Stimulated activated CD4-positive, alpha-beta T cell treated with anti-CD3 and anti-CD28 coated beads, Interleukin-15, amount 100 ng/mL, for 1 hour (primary cell): Measurements from ENCODE around the gene CBX8.

Experiments used
- DNase-seq, 2 donors: peaks; one replicate each; pipeline ENCODE4 v3.0.0-alpha.2; 2020; ENCODE audit warnings: low read depth in 1 of 2, low spot score in 1 of 2

Gene CBX8

DNA sequence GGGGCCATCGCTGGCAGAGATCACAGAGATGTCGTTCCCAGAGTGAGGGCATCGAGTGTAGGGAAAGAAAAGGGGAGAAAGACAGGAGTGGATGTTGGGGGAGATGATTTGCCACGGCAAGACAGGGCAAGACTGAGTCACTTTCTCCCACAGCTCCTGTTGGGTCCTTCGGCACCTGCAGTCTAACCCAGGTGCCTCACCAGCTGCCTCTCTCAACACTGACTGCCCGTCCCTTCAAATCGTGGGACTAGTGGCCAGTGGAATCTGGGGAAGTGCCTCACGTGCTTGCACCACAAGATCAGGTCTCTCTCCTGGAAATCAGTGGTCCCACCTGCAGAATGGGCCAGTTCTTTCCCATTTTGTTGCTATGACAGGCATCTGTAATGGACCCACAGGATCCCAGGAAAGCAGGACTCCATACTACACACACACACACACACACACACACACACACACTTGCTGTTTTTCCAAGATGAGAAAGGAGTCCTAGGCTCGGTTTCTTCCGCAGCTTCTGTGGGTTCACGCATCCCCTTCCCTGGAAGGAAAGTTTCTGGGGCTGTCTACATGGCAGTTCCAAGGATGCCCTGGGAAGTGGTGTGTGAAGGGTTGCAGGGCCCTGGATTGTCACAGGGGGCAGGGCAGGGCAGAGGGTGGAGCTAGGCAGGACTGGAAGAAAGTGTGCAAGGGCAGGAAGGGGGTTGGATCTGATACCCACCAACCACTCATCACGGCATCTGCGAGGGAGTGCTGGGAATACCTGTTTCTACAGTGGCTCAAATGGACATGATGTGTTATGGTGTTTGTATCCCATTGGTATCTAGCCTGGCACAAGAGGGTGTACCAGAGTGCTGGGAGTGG, 10.2 kb upstream of the CBX8 start:
- DNase-seq, result no peak

DNA sequence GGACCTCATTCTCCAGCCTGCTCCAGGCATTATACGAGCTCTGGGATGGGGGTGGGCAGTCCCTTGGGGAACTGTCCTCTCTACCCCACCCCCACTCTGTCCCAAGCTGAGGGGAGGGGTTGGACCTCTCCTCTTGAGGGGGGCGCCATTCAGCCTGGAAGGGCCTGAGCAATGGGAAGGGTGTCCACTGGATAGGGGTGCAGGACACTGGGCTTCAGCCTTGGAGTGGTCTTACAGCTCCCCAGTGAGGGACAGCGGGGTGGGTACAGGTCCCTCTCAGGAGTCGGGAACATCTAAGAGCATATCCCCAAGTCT, 9.5 kb upstream of the CBX8 start:
- no peak for DNase-seq

DNA sequence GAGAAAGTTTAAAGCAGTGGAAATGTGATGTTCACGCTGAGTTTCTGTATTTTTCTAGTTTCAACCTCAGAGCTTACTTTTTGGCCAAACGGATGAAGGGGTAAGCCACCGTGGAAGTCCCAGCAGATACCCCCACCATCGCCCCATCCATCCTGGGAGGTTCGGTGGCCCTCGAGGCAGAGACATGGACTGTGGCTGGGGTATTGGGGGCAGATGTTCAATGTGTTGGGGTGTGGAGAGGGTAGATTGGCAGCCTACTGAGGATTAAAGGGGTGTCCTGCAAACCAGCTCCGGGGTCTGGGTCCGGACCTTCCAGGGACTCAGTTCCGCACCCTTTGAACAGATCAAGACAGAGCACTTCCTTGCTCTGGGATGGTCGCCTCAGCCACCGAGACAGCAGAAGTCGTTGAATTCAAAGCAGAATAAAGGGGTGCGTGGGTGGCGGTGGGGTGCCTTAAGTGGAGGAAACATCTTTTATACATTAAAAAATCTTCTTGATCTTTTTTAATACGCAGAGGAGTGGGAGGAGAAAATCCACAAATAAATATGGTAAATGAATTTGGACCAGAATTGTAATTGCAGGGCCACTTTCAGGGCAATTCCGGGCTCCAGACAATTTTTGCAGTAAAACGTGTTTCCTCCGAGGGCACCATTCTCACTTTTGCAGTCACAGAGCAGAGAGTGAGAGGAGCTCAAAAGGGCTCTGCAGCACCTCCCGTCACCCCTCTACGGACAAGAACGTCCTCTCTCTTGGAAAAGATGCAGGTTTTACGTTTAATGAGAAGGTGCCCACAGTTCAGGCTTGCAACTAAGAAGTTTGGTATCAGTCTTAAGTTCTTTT, 8.2 kb upstream of the CBX8 start:
- no peak for DNase-seq

DNA sequence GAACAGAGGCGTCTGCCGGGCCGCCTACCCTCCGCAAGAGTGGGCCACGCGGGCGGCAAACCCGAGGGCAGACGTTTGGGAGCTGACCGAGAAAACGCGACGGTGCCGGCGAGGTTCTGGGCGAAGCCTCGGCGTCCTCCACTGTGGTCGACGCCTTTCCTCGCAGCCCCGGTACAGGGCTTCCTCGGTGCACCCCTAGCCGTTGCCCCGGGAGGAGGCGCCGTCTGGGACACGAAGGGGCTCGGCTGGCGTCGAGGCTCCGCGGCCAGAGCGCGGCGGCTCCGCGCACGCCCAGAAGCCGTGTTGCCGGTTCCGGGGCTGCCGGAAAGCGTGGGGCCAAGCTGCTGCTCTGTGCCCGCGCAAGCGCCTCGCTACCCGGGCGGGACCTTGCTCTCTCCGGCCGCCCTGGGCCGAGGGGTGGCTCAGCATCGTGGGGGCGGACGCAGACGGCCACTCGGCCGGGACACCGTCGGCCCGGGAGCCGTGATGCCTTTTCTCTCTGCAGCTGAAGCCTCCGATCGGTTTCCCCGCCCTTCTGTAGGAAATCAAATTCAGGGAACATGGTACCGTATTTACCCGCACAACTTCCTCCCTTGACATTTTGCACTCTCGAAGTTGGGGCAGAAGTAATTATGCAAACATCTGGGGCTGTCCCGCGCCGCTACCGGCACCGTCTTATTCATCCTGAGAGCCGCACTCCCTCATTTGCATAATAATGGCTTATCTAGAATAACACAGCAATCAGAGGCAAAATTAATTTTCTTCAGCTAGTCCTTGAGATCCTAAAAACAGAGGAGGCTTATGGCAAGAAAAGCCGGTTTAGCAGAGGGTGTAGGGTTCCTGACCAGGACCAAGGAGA, 7.3 kb upstream of the CBX8 start:
- peak in 1 of 2 donors; percentile 58 for DNase-seq

DNA sequence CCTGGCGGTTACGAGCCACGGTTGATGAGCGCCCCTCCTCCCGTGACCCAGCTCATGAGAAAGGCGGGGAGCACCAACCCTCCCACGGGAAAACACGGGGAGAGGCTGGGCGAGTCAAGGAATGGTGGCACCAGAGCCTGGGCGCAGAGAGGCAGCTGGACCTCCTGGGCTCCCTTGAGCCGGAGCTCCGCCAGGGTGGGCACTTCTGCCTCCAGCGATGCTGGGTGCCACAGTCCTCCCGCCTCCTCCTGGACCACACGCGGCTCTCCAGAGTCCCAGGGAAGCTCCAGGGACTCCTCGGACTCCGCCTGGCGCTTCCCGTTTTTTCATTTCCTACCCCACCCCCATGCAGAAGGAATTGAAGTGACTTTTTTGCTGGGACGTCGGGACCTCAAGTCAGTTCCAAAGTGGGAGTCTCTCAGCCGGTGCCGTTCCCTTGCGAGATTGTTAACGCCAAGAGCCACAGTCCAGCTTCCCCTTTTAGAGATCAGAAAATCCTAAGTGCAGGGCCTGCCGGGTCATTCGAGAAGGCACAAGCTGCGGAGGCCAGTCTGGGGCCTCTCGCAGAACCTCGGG, 6.6 kb upstream of the CBX8 start:
- DNase-seq, result no peak

DNA sequence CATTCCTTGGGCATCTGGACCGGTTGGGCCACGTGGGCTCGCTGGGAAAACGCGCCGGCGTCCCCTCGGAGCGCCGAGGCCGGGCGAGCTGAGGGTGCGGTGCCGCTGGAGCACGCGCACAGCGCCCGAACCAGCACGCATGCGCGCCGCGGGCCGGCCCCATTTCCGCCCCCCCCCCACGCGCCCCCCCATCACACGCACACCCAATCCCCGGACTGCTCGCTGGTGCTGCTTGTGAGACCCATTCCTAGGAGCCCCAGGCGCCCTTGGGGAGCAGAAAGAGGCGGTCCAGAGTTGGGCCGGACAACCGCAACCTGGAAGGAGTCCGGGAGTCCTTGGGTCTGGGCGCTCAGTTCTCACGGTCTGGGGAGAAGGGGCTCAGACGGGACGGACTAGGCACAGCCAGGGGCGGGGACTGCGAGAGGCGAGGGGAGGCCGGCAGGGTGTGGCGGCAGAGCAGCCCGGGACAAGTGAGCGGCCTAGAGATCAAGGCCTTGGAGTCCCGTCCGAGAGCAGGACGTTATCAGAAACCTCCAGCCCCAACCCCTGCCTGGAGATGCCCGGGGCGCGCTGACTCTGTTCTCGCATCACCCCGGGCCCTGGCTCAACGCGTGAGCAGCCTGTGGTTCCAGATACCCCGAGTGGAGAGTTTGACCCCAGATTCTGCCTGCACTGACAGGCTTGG, 6.0 kb upstream of the CBX8 start:
- DNase-seq, result no peak

DNA sequence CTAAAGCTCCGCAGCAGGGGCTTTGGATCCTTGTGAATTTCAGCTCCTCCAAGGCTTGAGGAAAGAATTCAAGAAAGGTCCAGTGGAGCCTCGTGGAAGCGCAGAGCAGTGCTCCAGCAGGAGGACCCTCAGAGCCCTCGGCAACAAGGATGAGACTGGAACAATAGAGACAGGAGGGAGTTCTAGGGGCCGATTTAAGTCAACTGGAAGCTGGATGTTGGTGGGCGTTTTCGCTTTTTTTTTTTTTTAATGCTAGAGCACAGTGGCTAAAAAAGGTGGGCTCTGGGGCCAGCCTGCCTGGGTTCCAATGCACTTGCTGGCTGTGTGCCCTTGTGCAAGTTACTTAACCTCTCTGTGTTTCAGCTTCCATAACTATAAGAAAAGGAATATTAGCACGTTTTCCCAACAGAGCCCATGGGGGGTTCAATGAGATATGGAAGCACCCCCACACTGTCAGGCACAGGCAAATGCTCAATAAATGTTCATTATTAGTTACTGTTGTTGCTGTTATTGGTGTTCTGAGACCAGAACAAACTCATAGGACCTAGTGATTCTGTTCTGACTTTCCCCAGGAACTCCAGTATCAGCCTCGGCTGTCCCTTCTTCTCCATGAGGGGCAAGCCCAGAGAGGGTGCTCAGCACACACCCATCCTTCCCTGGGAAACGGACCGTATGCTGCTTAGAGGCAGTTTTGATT, 5.3 kb upstream of the CBX8 start:
- no peak for DNase-seq

DNA sequence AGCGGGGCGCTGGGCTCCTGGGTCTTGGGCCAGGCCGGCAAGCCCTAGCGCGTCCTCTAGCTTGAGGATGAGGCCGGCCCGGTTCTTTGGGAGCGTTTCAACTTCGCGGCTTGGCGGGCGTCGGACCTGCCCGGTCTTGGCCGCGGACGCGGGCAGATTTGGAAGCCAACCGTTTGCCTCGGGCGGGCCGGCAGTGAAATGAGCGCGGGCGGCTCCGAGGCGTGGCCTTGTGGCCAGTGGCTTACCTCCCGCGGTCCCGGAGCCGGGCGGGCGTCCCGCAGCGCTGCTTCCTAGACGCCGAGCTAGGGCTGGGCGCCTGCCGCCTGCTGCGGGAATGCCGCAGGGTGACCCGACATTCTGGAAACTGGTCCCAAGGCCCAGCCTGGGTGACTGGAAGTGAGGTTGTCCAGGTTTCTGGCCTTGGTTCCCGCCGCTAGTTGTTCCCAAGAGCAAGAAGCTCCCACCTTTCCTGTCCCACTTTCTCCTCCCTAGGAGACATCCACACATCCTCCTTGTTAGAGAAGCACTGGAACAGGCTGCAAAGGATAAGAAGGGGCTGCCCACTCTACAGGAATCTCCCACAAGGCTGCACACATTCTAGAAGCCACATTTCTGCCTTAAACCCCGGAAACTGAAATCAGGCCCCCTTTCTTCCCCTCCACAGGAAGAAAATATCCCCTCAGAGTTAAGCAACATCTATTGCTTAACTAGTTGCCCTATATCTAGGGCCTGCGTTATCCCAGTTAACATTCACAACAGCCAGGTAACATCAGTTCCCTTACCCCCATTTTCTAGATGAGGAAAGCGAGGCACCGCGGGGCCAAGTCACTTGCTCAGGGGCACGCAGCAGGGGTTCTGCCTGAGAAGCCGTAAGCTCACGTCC, 4.5 kb upstream of the CBX8 start:
- no peak for DNase-seq

DNA sequence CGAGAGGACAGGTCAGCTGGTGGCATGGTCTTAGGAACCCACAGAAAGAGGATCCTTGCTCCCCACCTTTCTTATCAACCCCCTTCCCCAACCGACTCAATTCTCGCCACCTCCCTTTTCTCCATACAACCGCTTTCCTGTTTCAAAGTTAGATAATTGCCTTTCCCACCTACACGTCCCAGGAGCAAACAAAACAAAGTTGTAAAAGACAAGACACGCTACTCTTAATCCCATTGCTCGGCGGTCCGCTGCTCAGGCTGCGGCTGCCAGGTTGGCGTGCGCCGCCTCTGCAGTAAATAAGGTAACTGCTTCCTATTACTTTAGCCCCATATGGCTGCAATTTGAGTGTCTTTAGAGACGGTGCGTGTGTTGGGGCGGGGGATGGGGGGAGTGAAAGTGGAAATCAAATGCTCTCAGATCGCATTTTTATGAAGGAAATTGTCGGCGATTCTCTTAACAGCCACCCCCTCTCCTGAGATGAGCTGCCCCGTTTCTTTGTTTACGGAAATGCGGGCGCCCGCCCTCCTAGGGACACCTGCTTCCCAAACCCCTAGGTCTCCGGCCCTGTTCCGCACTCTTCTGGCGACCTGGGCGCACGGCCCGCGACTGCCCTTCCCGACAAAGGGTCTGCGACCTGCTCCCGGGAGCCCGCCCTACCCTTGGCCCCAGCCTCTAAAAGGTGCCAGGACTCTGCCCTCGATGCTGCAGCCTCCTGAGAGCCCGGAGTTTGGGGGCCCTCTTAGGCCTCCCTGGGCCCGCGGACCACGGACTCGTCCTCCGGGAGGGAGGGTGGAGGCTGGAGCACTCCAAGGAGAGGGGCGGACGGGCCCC, 3.7 kb upstream of the CBX8 start:
- DNase-seq, result no peak

DNA sequence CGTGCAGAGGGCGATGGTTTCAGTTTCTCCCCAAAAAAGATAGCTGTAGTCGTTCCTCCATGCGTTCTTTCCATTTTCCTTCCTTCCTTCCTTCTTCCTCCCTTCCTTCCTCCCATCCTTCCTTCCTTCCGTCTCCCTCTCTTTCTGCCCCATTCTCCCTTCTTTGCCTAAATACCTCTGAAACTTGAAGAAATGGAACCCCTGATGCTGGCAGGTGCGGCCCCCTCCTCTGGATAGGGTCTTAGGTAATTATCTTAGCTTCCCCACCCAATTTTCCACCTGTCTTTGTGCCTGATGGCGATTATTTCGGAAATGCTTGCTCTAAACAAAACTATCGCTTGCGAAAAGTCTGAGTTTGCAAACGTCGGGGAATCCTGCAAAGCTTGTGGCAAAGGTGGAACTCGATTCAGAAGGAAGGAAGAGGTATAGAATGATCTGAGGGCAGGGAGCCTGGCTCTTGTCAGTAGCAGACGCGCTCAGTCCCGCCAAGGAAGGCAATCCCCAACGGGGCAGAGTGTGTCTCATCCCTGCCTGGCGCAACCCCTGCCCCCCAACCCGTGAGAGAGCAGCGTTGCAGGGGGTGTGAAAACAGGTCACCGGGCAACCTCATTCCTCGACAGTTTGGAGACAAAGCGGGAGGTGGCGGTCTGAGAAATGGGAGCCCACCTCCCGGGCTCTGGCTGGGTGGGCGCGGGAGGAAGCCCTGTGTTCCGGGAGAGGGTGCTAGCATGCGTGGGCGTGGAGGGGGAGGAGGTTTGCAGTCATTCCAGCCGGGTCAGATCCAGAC, 2.9 kb upstream of the CBX8 start:
- DNase-seq, result no peak

DNA sequence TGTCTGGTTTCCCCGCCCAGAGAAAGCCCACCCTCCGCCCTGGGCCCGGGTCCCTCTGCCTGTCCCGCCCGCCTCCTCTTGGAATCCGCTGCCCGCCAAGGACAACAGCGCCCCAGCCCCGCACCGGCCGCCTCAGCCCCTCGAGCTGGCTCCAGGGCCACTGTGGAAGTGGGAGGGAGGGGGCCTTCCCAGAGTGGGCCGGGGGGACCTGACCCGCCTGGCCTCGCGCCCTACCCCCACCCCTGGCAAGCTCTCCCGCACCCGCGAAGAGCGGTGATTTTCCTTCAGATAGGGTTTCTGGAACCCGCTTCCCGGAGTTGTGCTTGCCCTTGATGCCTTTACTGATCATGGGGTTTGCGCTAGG, 2.3 kb upstream of the CBX8 start:
- DNase-seq, result no peak

DNA sequence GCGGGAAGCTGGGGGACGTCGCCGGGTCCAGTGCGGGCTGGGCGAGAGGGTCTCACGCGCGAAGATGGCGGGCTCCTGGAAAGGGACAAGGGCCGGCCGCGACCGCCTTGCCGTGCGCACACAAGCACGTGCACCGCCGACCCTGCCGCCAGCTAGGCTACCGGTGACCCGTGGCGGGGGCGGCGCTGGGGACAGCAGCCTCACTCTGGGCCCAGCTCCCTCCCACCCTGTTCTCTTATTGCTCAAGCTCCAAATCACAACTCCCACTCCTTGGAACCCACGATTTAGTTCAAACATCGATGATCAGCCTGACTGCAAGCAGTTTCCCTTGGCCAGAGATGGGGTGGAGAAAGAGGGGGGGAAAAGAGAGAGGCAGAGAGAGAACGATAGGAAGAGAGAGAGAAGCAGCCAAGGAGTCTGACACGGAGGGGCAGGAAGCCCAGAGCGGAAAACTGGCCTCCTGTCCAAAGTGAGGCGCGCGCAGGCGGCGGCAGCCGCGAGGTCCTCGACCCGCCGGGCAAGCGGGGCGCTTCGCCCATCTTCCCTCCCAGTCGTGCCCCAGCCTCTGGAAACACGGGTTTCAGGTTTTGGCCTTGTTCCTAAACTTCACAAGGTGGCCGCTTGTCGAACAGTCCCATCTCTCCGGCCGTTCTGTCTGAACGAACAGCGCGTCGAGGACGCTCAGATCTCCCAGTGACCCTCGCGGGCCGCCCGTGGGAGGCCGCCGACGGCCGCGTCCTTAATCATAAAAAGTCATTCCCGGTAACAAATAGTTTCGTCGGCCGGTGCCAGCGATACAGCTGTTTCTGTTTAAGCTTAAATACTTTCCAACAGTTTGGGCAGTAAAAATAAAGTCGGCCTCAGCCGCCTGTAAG, 1.7 kb upstream of the CBX8 start:
- DNase-seq, result no peak

DNA sequence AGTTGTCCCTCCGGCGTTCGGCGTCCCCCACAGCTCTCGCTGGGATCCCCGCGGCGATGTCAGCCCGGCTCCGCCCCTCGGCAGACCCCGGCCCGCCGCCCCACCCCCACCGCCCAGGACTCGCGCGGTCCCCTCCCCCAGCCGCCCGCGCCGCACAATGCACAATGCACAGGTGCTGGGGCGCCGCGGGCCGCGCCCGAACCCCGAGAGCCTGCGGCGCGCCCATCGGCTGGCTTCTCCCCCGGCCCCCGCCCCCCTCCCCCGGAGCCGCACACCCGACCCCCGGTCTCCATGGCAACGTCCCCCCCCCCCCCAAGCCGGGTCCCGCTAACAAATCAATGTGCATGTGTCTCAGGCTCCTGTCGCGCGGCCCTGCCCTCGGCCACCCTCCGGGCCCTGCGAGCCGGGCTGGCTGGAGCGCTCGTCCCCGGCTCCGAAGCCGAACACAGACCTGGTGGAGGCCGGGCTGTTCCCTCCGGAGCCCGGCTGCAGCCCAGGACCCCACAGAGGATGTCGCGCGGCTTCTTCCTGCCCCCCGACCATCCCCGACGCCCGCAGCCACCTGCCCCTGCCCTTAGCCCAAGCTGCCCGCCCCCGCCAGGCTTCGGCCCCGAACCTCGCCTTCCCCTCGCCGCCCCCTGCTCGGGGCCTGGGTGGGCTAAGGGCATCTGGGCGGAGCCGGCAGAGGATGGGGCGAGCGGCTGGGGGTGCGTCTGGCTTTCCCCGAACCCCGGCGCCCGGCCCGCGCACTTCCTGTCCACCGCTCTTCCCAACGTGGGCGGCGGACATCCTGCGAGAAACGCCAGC, 818 bp upstream of the CBX8 start:
- no peak for DNase-seq

DNA sequence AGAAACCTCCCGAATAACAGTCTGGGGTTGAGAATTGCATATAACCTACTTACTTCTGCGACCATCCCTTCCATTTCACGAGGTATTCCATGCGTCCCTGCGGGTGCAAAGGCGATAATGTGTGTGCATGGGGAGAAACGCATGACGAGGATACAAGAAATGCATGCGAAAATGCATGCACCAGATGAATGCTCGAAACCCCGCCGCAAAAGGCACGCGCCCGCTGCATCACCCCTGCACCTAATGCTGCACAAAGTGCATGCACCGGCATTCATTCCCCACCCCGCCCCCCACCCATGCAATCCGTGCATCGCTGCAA, 474 bp downstream of the CBX8 start:
- no peak for DNase-seq

DNA sequence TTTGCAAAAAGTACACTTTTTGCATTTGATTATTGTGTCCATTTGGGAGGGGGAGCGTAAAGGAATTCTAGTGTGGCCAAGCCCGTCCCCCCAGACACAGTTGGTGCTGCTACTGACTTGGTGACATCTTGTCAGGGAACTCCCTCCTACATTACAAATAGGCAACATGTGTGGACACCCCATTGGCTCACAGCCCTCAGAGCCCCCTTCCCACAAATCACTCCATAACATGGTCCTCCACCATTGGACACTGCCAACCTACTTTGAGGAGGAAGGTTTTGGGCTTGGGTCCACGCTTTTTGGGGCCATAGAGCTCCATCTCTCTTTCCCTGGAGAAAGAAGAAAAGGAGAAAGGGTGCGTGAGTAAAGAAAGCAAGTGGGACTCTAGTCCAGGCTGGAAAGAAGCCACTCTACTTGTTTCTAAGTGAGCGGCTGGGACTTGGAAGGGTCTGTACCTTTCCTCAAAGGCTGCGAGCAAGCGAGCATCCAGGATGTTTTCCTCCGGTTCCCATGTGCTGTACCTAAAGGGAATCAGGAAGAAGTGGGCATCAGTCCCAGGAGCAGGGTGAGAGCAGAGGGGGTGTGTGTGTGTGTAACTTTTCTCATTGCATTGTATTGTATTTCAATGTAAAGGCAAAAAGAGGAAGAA, 958 bp downstream of the CBX8 start:
- no peak for DNase-seq
